Heart right ventricle (tissue), 16 donors: Measurements from ENCODE around the gene KRTAP12-2. TPM values are rescaled to one million over a fixed set of nuclear protein-coding genes. Genes with fewer than 3 reads are reported as not detected.

Experiments used
- ATAC-seq, 8 donors: fragments of 200-7000 bp; cut with Tn5 transposase; one replicate each; pipeline ENCODE4 v1.9.1; 2020; ENCODE audit warnings: mild to moderate bottlenecking in 8 of 8, moderate library complexity in 8 of 8, moderate number of reproducible peaks in 1 of 8
- DNase-seq, 2 donors: peaks; one replicate each; pipeline ENCODE4 v3.0.0-alpha.2; 2020
- H3K27ac ChIP-seq, 10 donors: fragments of 200-600 bp; sonication (generic) in 2 of 10; one replicate each; pipeline versions ENCODE4 v1.5.0 to v1.8.0; 2020 to 2022; ENCODE audit warnings: mild to moderate bottlenecking in 3 of 10
- H3K27me3 ChIP-seq, 7 donors: fragments of 200-600 bp; one replicate each; pipeline ENCODE4 v1.8.0; 2021 to 2022; ENCODE audit warnings: mild to moderate bottlenecking in 2 of 7
- H3K36me3 ChIP-seq, 9 donors: fragments of 200-600 bp; sonication (generic) in 1 of 9; one replicate each; pipeline versions ENCODE4 v1.5.0 to v1.8.0; 2020 to 2022; ENCODE audit warnings: mild to moderate bottlenecking in 2 of 9
- H3K4me1 ChIP-seq, 9 donors: fragments of 200-600 bp; sonication (generic) in 1 of 9; one replicate each; pipeline versions ENCODE4 v1.5.0 to v1.8.0; 2020 to 2022; ENCODE audit warnings: mild to moderate bottlenecking in 4 of 9
- H3K4me3 ChIP-seq, 10 donors: fragments of 200-600 bp; sonication (generic) in 2 of 10; one replicate each; pipeline versions ENCODE4 v1.5.0 to v1.8.0; 2020 to 2022; ENCODE audit warnings: mild to moderate bottlenecking in 7 of 10, moderate library complexity in 2 of 10
- H3K9me3 ChIP-seq, 11 donors: fragments of 200-600 bp in 10 of 11; sonication (generic) in 2 of 11; one replicate each; pipeline versions ENCODE4 v1.5.0 to v1.8.0; 2013 to 2022; ENCODE audit warnings: mild to moderate bottlenecking in 2 of 11, control low read depth in 1 of 11, moderate library complexity in 1 of 11
- WGBS, 2 donors: extraction: QIAGEN DNeasy Blood & Tissue Kit; methylation state at CpG; one replicate each; pipeline ENCODE4 v1.1.7; 2013; ENCODE audit warnings: inconsistent platforms in 1 of 2; 5-methylcytosine and 5-hydroxymethylcytosine counted together
- intact Hi-C, 10 donors: fragments of 100-400 bp; cut with DNase I; formaldehyde crosslinking; loops; one replicate each; pipeline versions ENCODE4 v1.11.1 to v1.14.2; 2022
- polyA plus RNA-seq, 2 donors: library from polyadenylated mRNA; stranded (reverse); fragments of 200-250 nt; gene quantifications; one replicate each; pipeline ENCODE4 v1.2.3, GENCODE V29; 2013
- total RNA-seq, 10 donors: library from RNA; stranded (reverse); fragmentation: NEBNext Ultra II Directional in 3 of 10; extraction: Animal tissue kit (Norgen Biotek cat#: 25700) in 3 of 10; gene quantifications; one replicate each; pipeline versions ENCODE4 v1.2.1 to v1.2.4, GENCODE V29; 2021 to 2023
- TF ChIP-seq, protein P1 (sequence below), 9 donors: fragments of 200-600 bp; sonication (generic) in 2 of 9; IDR thresholded peaks; one replicate each; pipeline versions ENCODE4 v1.5.0 to v1.8.0; 2021 to 2022; ENCODE audit warnings: antibody characterized with exemption in 9 of 9, mild to moderate bottlenecking in 5 of 9, moderate library complexity in 1 of 9
- donor health status: Arrhythmogenic right ventricular cardiomyopathy.
- donor health status: ischemic (EF 13 %, LVEDD 7.1; RV severe dilation, severe dysfunction).
- donor health status: healthy with polysubstance abuse.
- donor health status: DM: no; HTN: yes; CAD: no.
- donor health status: DM: no; HTN: no; CAD: no.
- donor health status: ischemic (EF 25% LVEDD 6.9; RV normal size, moderate dysfunction).
- donor health status: ischemic (EF 25% LVEDD 5.7; RV mildly dilated, moderate dysfunction).
- donor health status: healthy.
- donor health status: DM: yes; HTN: yes; CAD: no.
- donor health status: Ischemic cardiomyopathy.
- donor health status: ischemic (EF 35%, LVEDD 5.7; RV mildly dilated, moderate dysfunction).
- donor health status: nonischemic (EF 11% LVEDD 7.7; RV severe dilation, severe dysfunction).
- donor health status: DM: yes; HTN: yes; CAD: no.
- donor health status: PGD.
- donor health status: ischemic (EF 29% LVEDD 5.4; RV normal size, mild dysfunction).
- donor health status: nonischemic (EF 23%, LVEDD 6.1; RV moderate dilation, normal function).

KRTAP12-2 gene
- total and polyA plus RNA-seq, 12 donors: not detected

DNA sequence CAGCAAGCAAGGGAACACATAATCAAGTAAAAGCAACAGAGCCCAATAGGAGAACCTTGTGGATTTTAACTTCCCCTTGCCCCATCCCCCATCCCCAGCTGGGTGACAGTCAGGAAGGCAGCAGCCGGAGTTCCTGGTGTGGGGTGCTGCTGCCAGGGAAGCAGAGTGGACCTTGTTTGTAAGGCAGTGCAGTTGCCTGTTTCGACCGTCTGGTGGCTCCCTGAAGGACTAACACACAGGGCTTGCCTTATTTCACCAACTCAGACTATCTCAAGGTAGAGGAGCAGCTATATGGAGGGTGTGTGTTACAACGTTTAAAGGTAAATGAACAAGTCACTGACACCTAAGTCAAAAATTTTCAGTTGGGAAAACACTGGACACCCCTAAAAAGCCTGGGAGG is 48.2 kb downstream of the KRTAP12-2 start:
- ATAC-seq: peak in 5 of 8 donors; percentile 42 to 88 (median 61)
- TF ChIP-seq, protein P1, sequence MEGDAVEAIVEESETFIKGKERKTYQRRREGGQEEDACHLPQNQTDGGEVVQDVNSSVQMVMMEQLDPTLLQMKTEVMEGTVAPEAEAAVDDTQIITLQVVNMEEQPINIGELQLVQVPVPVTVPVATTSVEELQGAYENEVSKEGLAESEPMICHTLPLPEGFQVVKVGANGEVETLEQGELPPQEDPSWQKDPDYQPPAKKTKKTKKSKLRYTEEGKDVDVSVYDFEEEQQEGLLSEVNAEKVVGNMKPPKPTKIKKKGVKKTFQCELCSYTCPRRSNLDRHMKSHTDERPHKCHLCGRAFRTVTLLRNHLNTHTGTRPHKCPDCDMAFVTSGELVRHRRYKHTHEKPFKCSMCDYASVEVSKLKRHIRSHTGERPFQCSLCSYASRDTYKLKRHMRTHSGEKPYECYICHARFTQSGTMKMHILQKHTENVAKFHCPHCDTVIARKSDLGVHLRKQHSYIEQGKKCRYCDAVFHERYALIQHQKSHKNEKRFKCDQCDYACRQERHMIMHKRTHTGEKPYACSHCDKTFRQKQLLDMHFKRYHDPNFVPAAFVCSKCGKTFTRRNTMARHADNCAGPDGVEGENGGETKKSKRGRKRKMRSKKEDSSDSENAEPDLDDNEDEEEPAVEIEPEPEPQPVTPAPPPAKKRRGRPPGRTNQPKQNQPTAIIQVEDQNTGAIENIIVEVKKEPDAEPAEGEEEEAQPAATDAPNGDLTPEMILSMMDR (IDR thresholded peaks at IDR 0.05): peak in 8 of 9 donors; percentile 8 to 52 (median 34)
- Histone ChIP-seq H3K27me3 (peaks cover 0 to 25% (median 3%) of the 10 kb centered on the region in 7 donors), H3K4me3 (no peak overlapping the region), H3K36me3 (no peaks in the 10 kb centered on the region), H3K4me1 (peaks cover 0 to 6% (median 0%) of the 10 kb centered on the region in 9 donors), H3K9me3 (peaks cover 0 to 32% (median 4%) of the 10 kb centered on the region in 11 donors), H3K27ac (peak overlapping the region in 1 of 10 donors; percentile 71)
- intact Hi-C loops: loop anchor here in 1 of 10 donors (10.0 kb wide), 1 partner anchor 126 kb away; no protein-coding TSS in a partner anchor
- DNase-seq: peak in 1 of 2 donors; percentile 39
- 16 to 26% methylated on average over 4 of the region's 4 CpGs for WGBS, 2 donors

DNA sequence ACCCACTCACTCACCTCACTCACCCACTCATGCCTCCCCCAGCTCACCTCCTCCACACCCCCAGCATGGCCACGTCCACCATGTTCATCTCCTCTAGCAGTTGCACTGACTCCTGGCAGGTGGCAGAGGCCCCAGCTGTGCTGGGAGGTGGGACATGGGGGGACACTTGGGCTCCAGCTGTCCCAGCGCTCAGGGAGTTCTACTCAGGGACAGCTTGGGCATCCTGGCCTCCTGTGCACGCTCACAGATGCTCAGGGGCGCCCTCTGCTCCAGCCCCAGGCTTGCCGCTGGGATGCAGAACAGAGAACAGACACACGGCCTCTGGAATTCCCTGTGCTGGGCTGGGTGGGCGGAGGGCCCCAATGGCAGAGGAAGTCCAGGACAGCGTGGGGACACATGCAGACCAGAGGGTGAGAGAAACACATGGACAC is 49.6 kb downstream of the KRTAP12-2 start:
- no peaks in the 10 kb centered on the region for H3K36me3 ChIP-seq
- WGBS, 2 donors: 52 to 54% methylated on average over 8 of the region's 8 CpGs
- H3K27ac ChIP-seq: no peak overlapping the region
- peaks cover 0 to 6% (median 0%) of the 10 kb centered on the region in 9 donors for H3K4me1 ChIP-seq
- H3K9me3 ChIP-seq: peaks cover 0 to 22% (median 0%) of the 10 kb centered on the region in 11 donors
- no peak overlapping the region for H3K4me3 ChIP-seq
- intact Hi-C loops: loop anchor here in 1 of 10 donors (10.0 kb wide), 1 partner anchor 128 kb away; no protein-coding TSS in a partner anchor
- no peak for ATAC-seq
- peaks cover 0 to 35% (median 5%) of the 10 kb centered on the region in 7 donors for H3K27me3 ChIP-seq
- TF ChIP-seq, protein P1 (IDR thresholded peaks at IDR 0.05): no peak
- DNase-seq: no peak

DNA sequence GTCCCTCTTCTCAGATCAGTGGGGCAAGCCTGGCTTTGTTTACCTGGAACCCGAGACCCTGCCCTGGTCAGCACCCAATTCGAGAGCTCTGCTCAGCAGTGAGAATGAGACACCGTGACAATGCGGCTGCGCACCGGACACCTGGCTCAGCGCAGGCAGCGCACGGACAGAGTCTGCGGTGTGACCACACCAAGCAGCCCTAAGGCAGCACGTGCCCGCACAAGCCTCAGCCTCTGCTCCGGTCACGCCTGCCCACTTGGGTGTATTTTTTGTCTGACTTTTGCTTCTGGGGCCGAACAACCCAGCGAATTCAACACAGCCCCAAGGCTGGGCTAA is 50.2 kb downstream of the KRTAP12-2 start:
- Histone ChIP-seq H3K27ac (no peak overlapping the region), H3K27me3 (peaks cover 0 to 35% (median 5%) of the 10 kb centered on the region in 7 donors), H3K36me3 (no peaks in the 10 kb centered on the region), H3K4me3 (no peak overlapping the region), H3K4me1 (peaks cover 0 to 6% (median 0%) of the 10 kb centered on the region in 9 donors), H3K9me3 (peaks cover 0 to 27% (median 0%) of the 10 kb centered on the region in 11 donors)
- no peak for DNase-seq
- WGBS, 2 donors: 79 to 83% methylated on average over 16 of the region's 16 CpGs
- intact Hi-C loops: loop anchor here in 1 of 10 donors (10.0 kb wide), 1 partner anchor 128 kb away; no protein-coding TSS in a partner anchor
- TF ChIP-seq, protein P1 (IDR thresholded peaks at IDR 0.05): no peak
- ATAC-seq: no peak

Other genes with a start within 250 kb of the KRTAP12-2 start
- gene LRRC3, start 211.4 kb downstream of the KRTAP12-2 start, total RNA-seq: 1 to 10 TPM; 1.2 to 3.2 (median 2.1) TPM
- gene LRRC3, start 211.4 kb downstream of the KRTAP12-2 start, polyA plus RNA-seq: 1 to 10 TPM; 1.2 to 2.3 TPM
- gene KRTAP10-1, start 126.7 kb downstream of the KRTAP12-2 start, total RNA-seq: not detected
- not detected for gene KRTAP10-1, start 126.7 kb downstream of the KRTAP12-2 start, polyA plus RNA-seq
- gene KRTAP10-2, start 115.4 kb downstream of the KRTAP12-2 start, total RNA-seq: not detected
- not detected for gene KRTAP10-2, start 115.4 kb downstream of the KRTAP12-2 start, polyA plus RNA-seq
- not detected for gene KRTAP10-3, start 108.1 kb downstream of the KRTAP12-2 start, total RNA-seq
- gene KRTAP10-3, start 108.1 kb downstream of the KRTAP12-2 start, polyA plus RNA-seq: not detected
- not detected for gene KRTAP10-4, start 93.2 kb downstream of the KRTAP12-2 start, total RNA-seq
- not detected for gene KRTAP10-4, start 93.2 kb downstream of the KRTAP12-2 start, polyA plus RNA-seq
- not detected for gene KRTAP10-5, start 86.3 kb downstream of the KRTAP12-2 start, total RNA-seq
- gene KRTAP10-5, start 86.3 kb downstream of the KRTAP12-2 start, polyA plus RNA-seq: not detected
- gene KRTAP10-6, start 74.4 kb downstream of the KRTAP12-2 start, total RNA-seq: not detected
- gene KRTAP10-6, start 74.4 kb downstream of the KRTAP12-2 start, polyA plus RNA-seq: not detected
- not detected for gene KRTAP10-7, start 66.3 kb downstream of the KRTAP12-2 start, total RNA-seq
- gene KRTAP10-7, start 66.3 kb downstream of the KRTAP12-2 start, polyA plus RNA-seq: not detected
- gene KRTAP10-8, start 54.8 kb downstream of the KRTAP12-2 start, total RNA-seq: not detected
- not detected for gene KRTAP10-8, start 54.8 kb downstream of the KRTAP12-2 start, polyA plus RNA-seq
- not detected for gene KRTAP10-9, start 39.8 kb downstream of the KRTAP12-2 start, total RNA-seq
- not detected for gene KRTAP10-9, start 39.8 kb downstream of the KRTAP12-2 start, polyA plus RNA-seq
- not detected for gene KRTAP10-10, start 29.6 kb downstream of the KRTAP12-2 start, total RNA-seq
- not detected for gene KRTAP10-10, start 29.6 kb downstream of the KRTAP12-2 start, polyA plus RNA-seq
- gene KRTAP10-11, start 20.5 kb downstream of the KRTAP12-2 start, total RNA-seq: not detected
- not detected for gene KRTAP10-11, start 20.5 kb downstream of the KRTAP12-2 start, polyA plus RNA-seq
- not detected for gene KRTAP12-4, start 12.3 kb downstream of the KRTAP12-2 start, total RNA-seq
- not detected for gene KRTAP12-4, start 12.3 kb downstream of the KRTAP12-2 start, polyA plus RNA-seq
- not detected for gene KRTAP12-3, start 9.0 kb downstream of the KRTAP12-2 start, total RNA-seq
- gene KRTAP12-3, start 9.0 kb downstream of the KRTAP12-2 start, polyA plus RNA-seq: not detected
- not detected for gene KRTAP12-1, start 15.2 kb upstream of the KRTAP12-2 start, total RNA-seq
- gene KRTAP12-1, start 15.2 kb upstream of the KRTAP12-2 start, polyA plus RNA-seq: not detected
- gene KRTAP10-12, start 30.2 kb upstream of the KRTAP12-2 start, total RNA-seq: not detected
- gene KRTAP10-12, start 30.2 kb upstream of the KRTAP12-2 start, polyA plus RNA-seq: not detected
- gene TSPEAR, start 44.6 kb upstream of the KRTAP12-2 start, total RNA-seq: 1 to 10 TPM in 4 of 10 donors, under 1 TPM in 3, not detected in 3; 0.12 to 2.1 (median 1.0) TPM
- gene TSPEAR, start 44.6 kb upstream of the KRTAP12-2 start, polyA plus RNA-seq: 1 to 10 TPM in 1 of 2 donors, under 1 TPM in 1; under 0.01 to 3.4 TPM
- 10 to 100 TPM; 58.1 to 89.5 (median 67.0) TPM for gene UBE2G2, start 134.9 kb upstream of the KRTAP12-2 start, total RNA-seq
- gene UBE2G2, start 134.9 kb upstream of the KRTAP12-2 start, polyA plus RNA-seq: 10 to 100 TPM; 39.6 to 59.3 TPM
- 10 to 100 TPM; 56.9 to 80.9 (median 72.6) TPM for gene SUMO3, start 151.1 kb upstream of the KRTAP12-2 start, total RNA-seq
- gene SUMO3, start 151.1 kb upstream of the KRTAP12-2 start, polyA plus RNA-seq: 10 to 100 TPM; 14.9 to 70.0 TPM
- 100 to 1,000 TPM; 109 to 188 (median 148) TPM for gene PTTG1IP, start 206.8 kb upstream of the KRTAP12-2 start, total RNA-seq
- 100 to 1,000 TPM; 122 to 172 TPM for gene PTTG1IP, start 206.8 kb upstream of the KRTAP12-2 start, polyA plus RNA-seq